NCI-H2081 treated with DMSO at 0.1 percent for 48 hours (cell line): ENCODE results near the gene ACKR2.

Experiments
- DNase-seq: peaks from one replicate; lab custom pipeline; 2025; lab: John Stamatoyannopoulos, UW

ACKR2 gene

GRCh38 chr3:42887084-42887483 lies 77.8 kb downstream of the ACKR2 start:
- no peak for DNase-seq

- DNase-seq: no peak
Observed at GRCh38 chr3:42891042-42891441, 81.8 kb downstream of the ACKR2 start.

GRCh38 chr3:42892169-42892568 lies 82.9 kb downstream of the ACKR2 start:
- DNase-seq: no peak

GRCh38 chr3:42892807-42893206 lies 83.6 kb downstream of the ACKR2 start:
- no peak for DNase-seq

- DNase-seq: no peak
Observed at GRCh38 chr3:42894698-42895579, 85.7 kb downstream of the ACKR2 start.

- no peak for DNase-seq
Observed at GRCh38 chr3:42895580-42895868, 86.3 kb downstream of the ACKR2 start.

- no peak for DNase-seq
Observed at GRCh38 chr3:42898896-42899675, 89.8 kb downstream of the ACKR2 start.

GRCh38 chr3:42900226-42901072 lies 91.2 kb downstream of the ACKR2 start:
- DNase-seq: no peak

GRCh38 chr3:42901073-42901415 lies 91.8 kb downstream of the ACKR2 start:
- DNase-seq: no peak

- DNase-seq: no peak
Observed at GRCh38 chr3:42902257-42902656, 93.0 kb downstream of the ACKR2 start.

- DNase-seq: no peak
Observed at GRCh38 chr3:42904076-42904475, 94.8 kb downstream of the ACKR2 start.

GRCh38 chr3:42905740-42906069 lies 96.5 kb downstream of the ACKR2 start:
- DNase-seq: no peak

GRCh38 chr3:42906070-42906847 lies 97.0 kb downstream of the ACKR2 start, which contains the start of gene ZNF662:
Gene ZNF662, plus strand, starts transcription at chr3:42906142. Its CDS starts 1,973 bp downstream, at chr3:42908115.
- DNase-seq: no peak

GRCh38 chr3:42906848-42907183 lies 97.6 kb downstream of the ACKR2 start:
- no peak for DNase-seq

- DNase-seq: no peak
Observed at GRCh38 chr3:42908675-42909074, 99.4 kb downstream of the ACKR2 start.

- DNase-seq: no peak
Observed at GRCh38 chr3:42911551-42911950, 102.3 kb downstream of the ACKR2 start.

GRCh38 chr3:42914771-42915515 lies 105.7 kb downstream of the ACKR2 start:
- no peak for DNase-seq
